ENCODE results near the gene EVA1A. TPM values are rescaled to one million over a fixed set of nuclear protein-coding genes. Genes with fewer than 3 reads are reported as not detected.

The EVA1A gene
- total RNA-seq, 2 experiments from 2014 or later: 0.43 TPM; not detected in 1

- no peak for ATAC-seq
- no peak overlapping the region for H3K4me3 Mint-ChIP-seq
- CTCF ChIA-PET: no interaction called here
- no peaks in the 10 kb centered on the region for H3K36me3 Mint-ChIP-seq (ENCODE audit: low read depth)
- peaks cover 35% of the 10 kb centered on the region for H3K27me3 Mint-ChIP-seq
- DNase-seq: no peak
- POLR2A ChIA-PET: no interaction called here
- H3K4me1 Mint-ChIP-seq (ENCODE audit: low read depth): peaks cover 3% of the 10 kb centered on the region
- no peak for TF ChIP-seq CTCF (IDR thresholded peaks at IDR 0.05)
- H3K27ac Mint-ChIP-seq: no peak overlapping the region
- no peaks in the 10 kb centered on the region for H3K9me3 Mint-ChIP-seq
- intact Hi-C loops (cut with micrococcal nuclease): loop anchor here (10.0 kb wide), 1 partner anchor 690 kb away; no protein-coding TSS in a partner anchor
Measured at GRCh38 chr2:75604484-75604883, 43.7 kb upstream of the EVA1A start.

GRCh38 chr2:75603477-75603876, 42.7 kb upstream of the EVA1A start:
- ChIA-PET POLR2A (no interaction called here), CTCF (interaction anchor here (0.9 to 1.3 kb wide), 2 partner anchors 25 to 444 kb away, joined by 3 to 7 read pairs; no protein-coding TSS in a partner anchor)
- Mint-ChIP-seq H3K27ac (no peak overlapping the region), H3K4me1 (ENCODE audit: low read depth) (peaks cover 3% of the 10 kb centered on the region), H3K9me3 (no peaks in the 10 kb centered on the region), H3K27me3 (peaks cover 25% of the 10 kb centered on the region), H3K36me3 (ENCODE audit: low read depth) (no peaks in the 10 kb centered on the region), H3K4me3 (no peak overlapping the region)
- TF ChIP-seq CTCF (IDR thresholded peaks at IDR 0.05): no peak
- ATAC-seq (no peak), DNase-seq (no peak)
- intact Hi-C loops (cut with micrococcal nuclease): loop anchor here (10.0 kb wide), 1 partner anchor 689 kb away; no protein-coding TSS in a partner anchor

- ChIA-PET POLR2A (no interaction called here), CTCF (interaction anchor here (1.3 kb wide), 1 partner anchor 25 kb away, joined by 7 read pairs; no protein-coding TSS in a partner anchor)
- H3K36me3 Mint-ChIP-seq (ENCODE audit: low read depth): no peaks in the 10 kb centered on the region
- H3K9me3 Mint-ChIP-seq: no peaks in the 10 kb centered on the region
- TF ChIP-seq CTCF (IDR thresholded peaks at IDR 0.05): no peak
- ATAC-seq (no peak), DNase-seq (no peak)
- no peak overlapping the region for H3K27ac Mint-ChIP-seq
- H3K27me3 Mint-ChIP-seq: peaks cover 21% of the 10 kb centered on the region
- no peaks in the 10 kb centered on the region for H3K4me1 Mint-ChIP-seq (ENCODE audit: low read depth)
- intact Hi-C loops (cut with micrococcal nuclease): loop anchor here (10.0 kb wide), 1 partner anchor 688 kb away; no protein-coding TSS in a partner anchor
- H3K4me3 Mint-ChIP-seq: no peak overlapping the region
Measured at GRCh38 chr2:75602724-75603342, 42.1 kb upstream of the EVA1A start.

- ChIA-PET POLR2A (no interaction called here), CTCF (interaction anchor here (1.3 kb wide), 1 partner anchor 8 kb away, joined by 8 read pairs; no protein-coding TSS in a partner anchor)
- DNase-seq (no peak), ATAC-seq (no peak)
- intact Hi-C loops (cut with micrococcal nuclease): loop anchor here (10.0 kb wide), 1 partner anchor 686 kb away; no protein-coding TSS in a partner anchor
- H3K4me1 Mint-ChIP-seq (ENCODE audit: low read depth): no peaks in the 10 kb centered on the region
- H3K4me3 Mint-ChIP-seq: no peak overlapping the region
- no peaks in the 10 kb centered on the region for H3K9me3 Mint-ChIP-seq
- TF ChIP-seq CTCF (IDR thresholded peaks at IDR 0.05): no peak
- no peaks in the 10 kb centered on the region for H3K36me3 Mint-ChIP-seq (ENCODE audit: low read depth)
- no peak overlapping the region for H3K27ac Mint-ChIP-seq
- H3K27me3 Mint-ChIP-seq: peaks cover 10% of the 10 kb centered on the region
Measured at GRCh38 chr2:75600461-75601011, 39.8 kb upstream of the EVA1A start.

- TF ChIP-seq CTCF (IDR thresholded peaks at IDR 0.05): no peak
- CTCF ChIA-PET: interaction anchor here (1.1 kb wide), 1 partner anchor 10 kb away, joined by 4 read pairs; no protein-coding TSS in a partner anchor
- no peak overlapping the region for H3K27ac Mint-ChIP-seq
Measured at GRCh38 chr2:75598589-75599155, 37.9 kb upstream of the EVA1A start.

More at GRCh38 chr2:75598589-75599155, 37.9 kb upstream of the EVA1A start:
- POLR2A ChIA-PET: no interaction called here
- Mint-ChIP-seq H3K4me3 (no peak overlapping the region), H3K4me1 (ENCODE audit: low read depth) (no peaks in the 10 kb centered on the region), H3K9me3 (no peaks in the 10 kb centered on the region), H3K36me3 (ENCODE audit: low read depth) (no peaks in the 10 kb centered on the region), H3K27me3 (peaks cover 3% of the 10 kb centered on the region)
- DNase-seq: no peak
- no peak for ATAC-seq
- intact Hi-C loops (cut with micrococcal nuclease): no loop called here
